ENCODE results near the gene COL26A1.

- TF ChIP-seq CTCF (IDR thresholded peaks at IDR 0.05; ENCODE audit: poor library complexity): no peak
- TF ChIP-seq EZH2phosphoT487 (IDR thresholded peaks at IDR 0.05; ENCODE audit: low read depth, severe bottlenecking, unreplicated experiment): no peak
- TF ChIP-seq EZH2 (IDR thresholded peaks at IDR 0.05; ENCODE audit: borderline replicate concordance): no peak
These were observed 230.9 kb downstream of the COL26A1 start for GRCh38 chr7:101593556-101593955.
